Endothelial cell (in vitro differentiated cells): Measurements from ENCODE around the gene HOXB9. TPM values are rescaled to one million over a fixed set of nuclear protein-coding genes. Genes with fewer than 3 reads are reported as not detected.

Experiments used
- DNase-seq: peaks from one replicate; pipeline ENCODE4 v3.0.0; 2021; ENCODE audit warnings: low spot score
- H3K27ac Mint-ChIP-seq: one replicate; pipeline ENCODE4 v1.8.0; 2021; ENCODE audit warnings: mixed read lengths, inconsistent platforms; ENCODE audit not compliant: unreplicated experiment
- H3K27me3 Mint-ChIP-seq: one replicate; pipeline ENCODE4 v1.8.0; 2021; ENCODE audit warnings: mild to moderate bottlenecking, moderate library complexity, mixed read lengths, inconsistent platforms; ENCODE audit not compliant: unreplicated experiment
- H3K36me3 Mint-ChIP-seq: one replicate; pipeline ENCODE4 v1.8.0; 2021; ENCODE audit warnings: mild to moderate bottlenecking, low read depth, mixed read lengths, inconsistent platforms; ENCODE audit not compliant: unreplicated experiment
- H3K4me1 Mint-ChIP-seq: one replicate; pipeline ENCODE4 v1.8.0; 2021; ENCODE audit warnings: mild to moderate bottlenecking, mixed read lengths, inconsistent platforms; ENCODE audit not compliant: unreplicated experiment
- H3K4me3 Mint-ChIP-seq: one replicate; pipeline ENCODE4 v1.8.0; 2021; ENCODE audit warnings: mild to moderate bottlenecking, mixed read lengths, inconsistent platforms; ENCODE audit not compliant: unreplicated experiment
- H3K9me3 Mint-ChIP-seq: one replicate; pipeline ENCODE4 v1.8.0; 2021; ENCODE audit warnings: mixed read lengths, inconsistent platforms; ENCODE audit not compliant: unreplicated experiment
- total RNA-seq: library from RNA; stranded (reverse); fragmentation: NEBNext Ultra II Directional; extraction: Animal tissue kit (Norgen Biotek cat#: 25700); gene quantifications from one replicate; pipeline ENCODE4 v1.2.1, GENCODE V29; 2021; ENCODE audit not compliant: unreplicated experiment
- TF ChIP-seq, protein P1 (sequence below): fragments of 200-600 bp; sonication (generic); IDR thresholded peaks from one replicate; pipeline ENCODE4 v1.5.0; 2021; ENCODE audit warnings: antibody characterized with exemption; ENCODE audit not compliant: unreplicated experiment

Gene HOXB9
- total RNA-seq, 1 donor from 2014 or later = 0.49 TPM

DNA sequence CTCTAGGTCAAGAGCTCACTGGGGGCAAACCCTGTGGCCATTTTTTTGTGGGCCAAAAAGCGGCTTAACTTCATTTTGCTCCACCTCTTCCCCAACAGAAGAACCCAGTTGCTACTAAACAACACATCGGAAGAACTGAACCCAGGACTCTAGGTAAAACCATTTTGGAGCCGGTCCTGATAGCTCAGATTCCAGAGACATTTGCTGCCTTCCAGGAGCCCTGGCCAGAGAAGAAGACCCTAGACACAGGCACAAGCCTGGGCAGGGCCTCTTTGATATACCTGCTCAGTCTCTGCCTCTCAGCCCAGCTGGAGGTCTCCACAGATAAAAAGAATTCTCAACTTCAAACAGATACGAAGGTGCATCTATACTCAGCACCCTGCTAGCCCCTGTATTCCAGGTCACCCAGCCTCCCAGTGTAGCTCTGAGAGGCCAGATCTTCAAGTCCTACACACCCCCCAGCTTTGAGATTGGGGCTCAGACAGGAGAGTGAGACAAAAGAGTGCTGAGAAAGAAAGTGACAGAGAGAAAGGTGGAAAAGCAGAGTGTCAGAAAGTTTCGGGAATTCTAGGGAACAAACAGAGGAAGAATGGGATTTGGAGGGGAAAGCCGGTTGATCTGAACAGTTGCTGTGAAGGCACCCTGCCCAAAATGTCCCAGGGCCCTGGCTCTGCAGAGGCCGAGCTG, 6.6 kb upstream of the HOXB9 start:
- TF ChIP-seq, protein P1, sequence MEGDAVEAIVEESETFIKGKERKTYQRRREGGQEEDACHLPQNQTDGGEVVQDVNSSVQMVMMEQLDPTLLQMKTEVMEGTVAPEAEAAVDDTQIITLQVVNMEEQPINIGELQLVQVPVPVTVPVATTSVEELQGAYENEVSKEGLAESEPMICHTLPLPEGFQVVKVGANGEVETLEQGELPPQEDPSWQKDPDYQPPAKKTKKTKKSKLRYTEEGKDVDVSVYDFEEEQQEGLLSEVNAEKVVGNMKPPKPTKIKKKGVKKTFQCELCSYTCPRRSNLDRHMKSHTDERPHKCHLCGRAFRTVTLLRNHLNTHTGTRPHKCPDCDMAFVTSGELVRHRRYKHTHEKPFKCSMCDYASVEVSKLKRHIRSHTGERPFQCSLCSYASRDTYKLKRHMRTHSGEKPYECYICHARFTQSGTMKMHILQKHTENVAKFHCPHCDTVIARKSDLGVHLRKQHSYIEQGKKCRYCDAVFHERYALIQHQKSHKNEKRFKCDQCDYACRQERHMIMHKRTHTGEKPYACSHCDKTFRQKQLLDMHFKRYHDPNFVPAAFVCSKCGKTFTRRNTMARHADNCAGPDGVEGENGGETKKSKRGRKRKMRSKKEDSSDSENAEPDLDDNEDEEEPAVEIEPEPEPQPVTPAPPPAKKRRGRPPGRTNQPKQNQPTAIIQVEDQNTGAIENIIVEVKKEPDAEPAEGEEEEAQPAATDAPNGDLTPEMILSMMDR = no peak

DNA sequence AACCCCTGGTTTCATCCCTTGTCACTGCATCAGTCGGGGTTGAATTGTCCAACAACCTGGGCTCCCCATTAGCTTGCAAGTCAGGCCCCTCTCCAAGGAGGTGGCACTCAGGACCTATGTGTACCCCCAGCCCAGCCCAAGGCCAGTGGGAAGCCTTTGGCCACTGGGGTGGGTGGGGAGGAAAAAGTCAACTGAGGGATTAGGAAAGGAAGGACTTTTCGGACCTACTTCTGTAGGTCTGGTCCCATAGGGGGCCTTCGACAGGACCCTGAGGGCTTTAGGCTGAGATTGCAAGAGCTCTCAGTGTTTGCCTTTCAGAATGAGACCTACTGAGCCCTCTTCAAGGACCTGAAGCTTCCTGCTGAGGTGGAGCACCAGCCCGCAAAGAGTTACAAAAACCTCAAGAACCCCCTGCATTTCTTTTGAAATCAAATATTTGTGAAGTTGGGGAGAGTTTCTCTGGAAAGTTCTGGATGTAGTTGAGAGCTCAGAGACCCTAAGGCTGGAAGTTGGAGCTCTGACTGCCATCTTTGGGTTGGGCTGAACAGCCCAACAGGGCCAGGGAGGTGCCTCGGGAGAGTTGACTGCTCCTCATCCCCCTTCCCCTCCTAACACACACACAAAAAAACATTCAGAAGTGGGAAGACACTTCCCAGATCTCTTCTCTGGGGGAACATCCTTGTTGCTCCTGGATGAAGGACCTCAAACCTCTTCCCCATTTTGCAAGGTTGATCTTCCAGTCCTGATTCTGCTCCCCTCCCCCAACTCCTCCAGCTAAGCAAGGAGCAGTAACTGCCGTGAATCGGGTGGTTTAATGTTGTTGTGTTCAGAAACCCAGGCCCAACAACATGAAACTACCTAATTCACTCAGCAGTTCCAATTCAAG, 5.8 kb upstream of the HOXB9 start:
- Mint-ChIP-seq H3K4me3 (no peak overlapping the region), H3K36me3 (no peaks in the 10 kb centered on the region), H3K27me3 (peaks cover 42% of the 10 kb centered on the region), H3K4me1 (peaks cover 16% of the 10 kb centered on the region), H3K27ac (no peak overlapping the region), H3K9me3 (no peaks in the 10 kb centered on the region)
- peak; percentile 5 for DNase-seq
- TF ChIP-seq, protein P1 = no peak

More for the DNA sequence above, 6.6 kb upstream of the HOXB9 start:
- no peaks in the 10 kb centered on the region for H3K9me3 Mint-ChIP-seq
- no peaks in the 10 kb centered on the region for H3K36me3 Mint-ChIP-seq
- peaks cover 15% of the 10 kb centered on the region for H3K4me1 Mint-ChIP-seq
- peak; percentile 3 for DNase-seq
- H3K27ac Mint-ChIP-seq = peak overlapping the region; percentile 41
- peak overlapping the region; percentile 28 for H3K4me3 Mint-ChIP-seq
- H3K27me3 Mint-ChIP-seq = peaks cover 43% of the 10 kb centered on the region

DNA sequence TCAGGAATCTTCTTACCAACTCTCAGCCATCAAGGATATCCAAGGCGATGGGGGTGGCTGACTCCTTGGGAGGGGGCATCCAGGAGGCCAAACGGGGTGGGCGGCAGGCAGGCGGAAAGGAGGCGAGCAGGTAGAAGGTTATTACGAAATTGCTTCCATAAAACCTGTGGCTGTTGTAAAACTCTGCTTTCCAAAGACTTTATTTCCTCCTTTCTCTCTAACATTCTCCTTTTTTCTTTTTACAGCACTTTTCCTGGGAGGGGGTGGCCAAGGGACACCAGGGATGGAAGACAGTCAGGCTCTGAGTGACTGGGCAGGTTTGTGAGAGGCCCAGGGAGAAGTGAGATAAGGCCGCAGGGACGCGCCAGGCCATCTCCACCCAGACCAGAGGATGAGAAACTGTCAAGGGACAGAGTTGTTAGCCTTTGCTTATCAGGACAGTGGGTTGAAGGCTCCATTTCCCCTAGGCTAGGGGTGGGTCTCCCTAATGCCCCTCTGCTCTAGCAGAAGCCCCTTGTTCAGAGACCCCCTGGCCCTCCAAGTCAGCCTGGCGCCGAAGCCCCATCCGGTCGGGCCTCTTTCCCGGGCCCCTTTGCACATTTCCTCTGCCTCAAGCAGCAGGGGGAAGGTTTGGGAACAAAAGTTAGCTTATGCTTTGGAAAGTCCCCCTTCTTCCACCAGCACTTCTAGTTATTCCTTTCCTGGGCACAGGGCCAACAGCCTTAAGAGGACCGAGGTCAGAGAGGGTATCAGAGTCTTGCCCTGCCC, 5.0 kb upstream of the HOXB9 start:
- peaks cover 16% of the 10 kb centered on the region for H3K4me1 Mint-ChIP-seq
- H3K9me3 Mint-ChIP-seq = no peaks in the 10 kb centered on the region
- DNase-seq = peak; percentile 11
- H3K4me3 Mint-ChIP-seq = no peak overlapping the region
- no peak overlapping the region for H3K27ac Mint-ChIP-seq
- TF ChIP-seq, protein P1 = no peak
- H3K27me3 Mint-ChIP-seq = peaks cover 41% of the 10 kb centered on the region
- no peaks in the 10 kb centered on the region for H3K36me3 Mint-ChIP-seq

DNA sequence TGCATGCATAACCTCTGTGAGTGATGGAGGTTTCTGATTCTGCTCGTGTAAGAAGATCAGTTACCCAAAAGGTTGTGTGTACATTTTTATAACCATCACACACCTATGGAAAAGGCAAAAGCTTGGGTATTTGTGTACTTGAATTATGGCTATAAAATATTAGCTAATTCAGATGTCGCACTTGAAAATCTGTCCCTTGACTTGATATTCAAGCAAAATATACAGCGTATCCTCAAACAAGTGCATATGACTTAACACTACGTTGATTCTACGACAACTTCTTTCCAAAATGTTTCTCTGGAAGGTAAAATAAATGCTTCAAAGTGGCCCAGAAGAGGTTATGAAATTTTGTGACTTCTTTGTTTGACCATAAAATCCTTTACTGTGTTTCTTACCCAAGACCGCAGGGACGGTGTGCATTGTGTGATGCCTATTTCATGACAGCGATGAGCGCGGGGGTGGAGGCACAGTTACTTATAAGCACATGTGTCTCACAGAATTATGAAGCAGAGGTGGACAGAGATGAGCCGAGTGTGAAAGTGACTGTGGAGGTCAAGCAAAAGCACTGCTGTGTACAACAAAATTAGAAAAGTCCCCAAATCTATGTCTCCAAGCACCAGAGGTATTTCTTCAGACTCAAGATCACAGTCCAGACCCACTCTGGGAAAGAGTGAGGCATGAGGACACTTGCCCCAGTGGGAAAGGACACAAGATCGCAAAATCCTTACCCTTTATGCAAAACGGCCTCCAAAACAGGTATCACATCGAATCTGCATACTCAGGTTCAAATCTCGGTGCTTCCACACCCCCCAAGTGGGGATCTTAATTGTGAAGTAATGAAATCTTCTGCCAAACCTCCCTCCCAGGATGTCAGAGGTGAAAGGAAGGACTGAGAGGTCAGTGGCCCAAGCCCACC, 4.1 kb upstream of the HOXB9 start:
- no peaks in the 10 kb centered on the region for H3K9me3 Mint-ChIP-seq
- H3K27ac Mint-ChIP-seq = no peak overlapping the region
- peaks cover 37% of the 10 kb centered on the region for H3K27me3 Mint-ChIP-seq
- no peak overlapping the region for H3K4me3 Mint-ChIP-seq
- peaks cover 16% of the 10 kb centered on the region for H3K4me1 Mint-ChIP-seq
- TF ChIP-seq, protein P1 = no peak
- DNase-seq = no peak
- H3K36me3 Mint-ChIP-seq = no peaks in the 10 kb centered on the region
